Heart right ventricle (tissue), 16 donors: ENCODE data around the gene TNN. TPM values are rescaled to one million over a fixed set of nuclear protein-coding genes. Genes with fewer than 3 reads are reported as not detected.
A peak's percentile ranks its signal among the peaks of the same experiment; 100 is the strongest.

Experiments used
- ATAC-seq, 8 donors: fragments of 200-7000 bp; cut with Tn5 transposase; one replicate each; pipeline ENCODE4 v1.9.1; 2020; ENCODE audit warnings: mild to moderate bottlenecking in 8 of 8, moderate library complexity in 8 of 8, moderate number of reproducible peaks in 1 of 8
- DNase-seq, 2 donors: peaks; one replicate each; pipeline ENCODE4 v3.0.0-alpha.2; 2020
- H3K27ac ChIP-seq, 10 donors: fragments of 200-600 bp; sonication (generic) in 2 of 10; one replicate each; pipeline versions ENCODE4 v1.5.0 to v1.8.0; 2020 to 2022; ENCODE audit warnings: mild to moderate bottlenecking in 3 of 10
- H3K27me3 ChIP-seq, 7 donors: fragments of 200-600 bp; one replicate each; pipeline ENCODE4 v1.8.0; 2021 to 2022; ENCODE audit warnings: mild to moderate bottlenecking in 2 of 7
- H3K36me3 ChIP-seq, 9 donors: fragments of 200-600 bp; sonication (generic) in 1 of 9; one replicate each; pipeline versions ENCODE4 v1.5.0 to v1.8.0; 2020 to 2022; ENCODE audit warnings: mild to moderate bottlenecking in 2 of 9
- H3K4me1 ChIP-seq, 9 donors: fragments of 200-600 bp; sonication (generic) in 1 of 9; one replicate each; pipeline versions ENCODE4 v1.5.0 to v1.8.0; 2020 to 2022; ENCODE audit warnings: mild to moderate bottlenecking in 4 of 9
- H3K4me3 ChIP-seq, 10 donors: fragments of 200-600 bp; sonication (generic) in 2 of 10; one replicate each; pipeline versions ENCODE4 v1.5.0 to v1.8.0; 2020 to 2022; ENCODE audit warnings: mild to moderate bottlenecking in 7 of 10, moderate library complexity in 2 of 10
- H3K9me3 ChIP-seq, 11 donors: fragments of 200-600 bp in 10 of 11; sonication (generic) in 2 of 11; one replicate each; pipeline versions ENCODE4 v1.5.0 to v1.8.0; 2013 to 2022; ENCODE audit warnings: mild to moderate bottlenecking in 2 of 11, control low read depth in 1 of 11, moderate library complexity in 1 of 11
- CTCF ChIP-seq, 9 donors: fragments of 200-600 bp; sonication (generic) in 2 of 9; IDR thresholded peaks; one replicate each; pipeline versions ENCODE4 v1.5.0 to v1.8.0; 2021 to 2022; ENCODE audit warnings: antibody characterized with exemption in 9 of 9, mild to moderate bottlenecking in 5 of 9, moderate library complexity in 1 of 9
- WGBS, 2 donors: extraction: QIAGEN DNeasy Blood & Tissue Kit; methylation state at CpG; one replicate each; pipeline ENCODE4 v1.1.7; 2013; ENCODE audit warnings: inconsistent platforms in 1 of 2; 5-methylcytosine and 5-hydroxymethylcytosine counted together
- intact Hi-C, 10 donors: fragments of 100-400 bp; cut with DNase I; formaldehyde crosslinking; loops; one replicate each; pipeline versions ENCODE4 v1.11.1 to v1.14.2; 2022
- polyA plus RNA-seq, 2 donors: library from polyadenylated mRNA; stranded (reverse); fragments of 200-250 nt; gene quantifications; one replicate each; pipeline ENCODE4 v1.2.3, GENCODE V29; 2013
- total RNA-seq, 10 donors: library from RNA; stranded (reverse); fragmentation: NEBNext Ultra II Directional in 3 of 10; extraction: Animal tissue kit (Norgen Biotek cat#: 25700) in 3 of 10; gene quantifications; one replicate each; pipeline versions ENCODE4 v1.2.1 to v1.2.4, GENCODE V29; 2021 to 2023
- donor health status: Arrhythmogenic right ventricular cardiomyopathy.
- donor health status: ischemic (EF 13 %, LVEDD 7.1; RV severe dilation, severe dysfunction).
- donor health status: healthy with polysubstance abuse.
- donor health status: DM: no; HTN: yes; CAD: no.
- donor health status: DM: no; HTN: no; CAD: no.
- donor health status: ischemic (EF 25% LVEDD 6.9; RV normal size, moderate dysfunction).
- donor health status: ischemic (EF 25% LVEDD 5.7; RV mildly dilated, moderate dysfunction).
- donor health status: healthy.
- donor health status: DM: yes; HTN: yes; CAD: no.
- donor health status: Ischemic cardiomyopathy.
- donor health status: ischemic (EF 35%, LVEDD 5.7; RV mildly dilated, moderate dysfunction).
- donor health status: nonischemic (EF 11% LVEDD 7.7; RV severe dilation, severe dysfunction).
- donor health status: DM: yes; HTN: yes; CAD: no.
- donor health status: PGD.
- donor health status: ischemic (EF 29% LVEDD 5.4; RV normal size, mild dysfunction).
- donor health status: nonischemic (EF 23%, LVEDD 6.1; RV moderate dilation, normal function).

TNN gene
- total and polyA plus RNA-seq, 12 donors: 0.03 to 1.1 (median 0.11) TPM; not detected in 1

- DNase-seq (no peak), ATAC-seq (no peak)
- H3K9me3 ChIP-seq: no peaks in the 10 kb centered on the region
These were observed 57.2 kb downstream of the TNN start for GRCh38 chr1:175124861-175125260.

GRCh38 chr1:175126347-175126746 lies 58.7 kb downstream of the TNN start:
- Histone ChIP-seq H3K4me1 (peaks cover 0 to 59% (median 37%) of the 10 kb centered on the region in 9 donors), H3K36me3 (no peaks in the 10 kb centered on the region), H3K27ac (peak overlapping the region in 2 of 10 donors; percentile 1 to 36), H3K9me3 (no peaks in the 10 kb centered on the region), H3K27me3 (no peaks in the 10 kb centered on the region), H3K4me3 (no peak overlapping the region)
- intact Hi-C loops: loop anchor here in 5 of 10 donors (2.0 to 5.0 kb wide), 2 partner anchors 94 to 96 kb away; no protein-coding TSS in a partner anchor
- WGBS, 2 donors: 57 to 64% methylated on average over 4 of the region's 4 CpGs
- DNase-seq (no peak), ATAC-seq (no peak)
- TF ChIP-seq CTCF (IDR thresholded peaks at IDR 0.05): no peak

More at GRCh38 chr1:175124861-175125260, 57.2 kb downstream of the TNN start:
- H3K4me1 ChIP-seq: peaks cover 0 to 44% (median 24%) of the 10 kb centered on the region in 9 donors
- peak overlapping the region in 5 of 10 donors; percentile 1 to 56 (median 31) for H3K27ac ChIP-seq
- 43 to 64% methylated on average over 1 of the region's 1 CpG for WGBS, 2 donors
- H3K4me3 ChIP-seq: peak overlapping the region in 2 of 10 donors; percentile 5 to 7
- no peaks in the 10 kb centered on the region for H3K27me3 ChIP-seq
- intact Hi-C loops: loop anchor here in 9 of 10 donors (1.0 to 5.0 kb wide), 4 partner anchors 93 to 96 kb away; no protein-coding TSS in a partner anchor
- H3K36me3 ChIP-seq: no peaks in the 10 kb centered on the region
- no peak for TF ChIP-seq CTCF (IDR thresholded peaks at IDR 0.05)

- WGBS, 2 donors: 85 to 92% methylated on average over 6 of the region's 6 CpGs
These were observed 59.9 kb downstream of the TNN start for GRCh38 chr1:175127565-175127964.

GRCh38 chr1:175128523-175128922 lies 60.9 kb downstream of the TNN start:
- WGBS, 2 donors: 86 to 94% methylated on average over 9 of the region's 9 CpGs
- Histone ChIP-seq H3K9me3 (no peaks in the 10 kb centered on the region), H3K4me1 (peaks cover 2 to 74% (median 47%) of the 10 kb centered on the region in 9 donors), H3K27me3 (no peaks in the 10 kb centered on the region), H3K36me3 (no peaks in the 10 kb centered on the region), H3K4me3 (no peak overlapping the region), H3K27ac (peak overlapping the region in 5 of 10 donors; percentile 8 to 79 (median 30))
- TF ChIP-seq CTCF (IDR thresholded peaks at IDR 0.05): no peak
- intact Hi-C loops: loop anchor here in 4 of 10 donors (5.0 kb wide), 1 partner anchor 96 kb away; no protein-coding TSS in a partner anchor
- ATAC-seq (no peak), DNase-seq (no peak)

More at GRCh38 chr1:175127565-175127964, 59.9 kb downstream of the TNN start:
- H3K27ac ChIP-seq: peak overlapping the region in 2 of 10 donors; percentile 75 to 79
- no peaks in the 10 kb centered on the region for H3K27me3 ChIP-seq
- DNase-seq: no peak
- no peaks in the 10 kb centered on the region for H3K9me3 ChIP-seq
- no peak for ATAC-seq
- no peak for TF ChIP-seq CTCF (IDR thresholded peaks at IDR 0.05)
- no peaks in the 10 kb centered on the region for H3K36me3 ChIP-seq
- no peak overlapping the region for H3K4me3 ChIP-seq
- intact Hi-C loops: loop anchor here in 5 of 10 donors (2.0 to 5.0 kb wide), 2 partner anchors 95 to 97 kb away; no protein-coding TSS in a partner anchor
- H3K4me1 ChIP-seq: peaks cover 0 to 69% (median 44%) of the 10 kb centered on the region in 9 donors
